ENCODE results near the gene HMOX1. TPM values are rescaled to one million over a fixed set of nuclear protein-coding genes. Genes with fewer than 3 reads are reported as not detected.

The HMOX1 gene
- total and polyA plus RNA-seq, 2 of the 13 experiments (the other 11 are each of a cell fraction or from before 2014, with no cell fraction given), result 53.6 to 67.4 TPM

DNA sequence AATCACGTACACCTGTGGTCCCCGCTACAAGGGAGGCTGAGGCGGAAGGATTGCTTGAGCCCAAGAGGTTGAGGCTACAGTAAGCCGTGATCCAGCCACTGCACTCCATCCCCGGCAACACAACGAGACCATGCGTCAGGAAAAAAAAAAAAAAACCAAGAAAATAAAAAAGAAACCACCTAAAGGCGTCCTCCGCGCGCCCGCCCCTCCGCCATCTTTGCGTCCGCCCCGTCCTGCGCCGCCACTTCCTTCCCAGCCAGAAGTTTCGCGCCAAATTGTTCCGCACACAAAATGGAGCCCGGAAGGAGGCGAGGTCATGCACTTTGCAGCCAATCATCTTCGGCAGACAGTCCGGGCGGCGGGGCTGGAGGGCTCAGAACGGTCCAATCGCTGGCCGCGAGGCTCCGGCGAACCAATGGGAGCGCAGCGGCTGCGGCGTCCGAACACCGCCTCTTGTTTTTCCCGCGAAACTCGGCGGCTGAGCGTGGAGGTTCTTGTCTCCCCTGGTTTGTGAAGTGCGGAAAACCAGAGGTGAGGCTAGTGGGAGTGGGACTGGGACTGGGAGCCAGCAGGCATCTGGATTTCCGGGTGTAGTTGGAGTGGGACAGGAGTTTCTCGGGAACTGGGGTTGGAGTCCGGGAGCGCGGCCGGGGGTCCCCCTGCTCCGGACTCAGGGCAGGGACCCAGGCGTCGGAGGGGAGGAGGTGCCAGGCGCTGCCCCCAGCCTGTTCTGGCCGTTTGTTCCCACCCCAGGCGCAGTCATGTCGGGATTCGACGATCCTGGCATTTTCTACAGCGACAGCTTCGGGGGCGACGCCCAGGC, 19.0 kb downstream of the HMOX1 start, which contains the start of gene MCM5 (continued):
- TF ChIP-seq, protein P1, sequence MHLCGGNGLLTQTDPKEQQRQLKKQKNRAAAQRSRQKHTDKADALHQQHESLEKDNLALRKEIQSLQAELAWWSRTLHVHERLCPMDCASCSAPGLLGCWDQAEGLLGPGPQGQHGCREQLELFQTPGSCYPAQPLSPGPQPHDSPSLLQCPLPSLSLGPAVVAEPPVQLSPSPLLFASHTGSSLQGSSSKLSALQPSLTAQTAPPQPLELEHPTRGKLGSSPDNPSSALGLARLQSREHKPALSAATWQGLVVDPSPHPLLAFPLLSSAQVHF (CRISPR knock-in tag; IDR thresholded peaks at IDR 0.05), result 0 out of 2 replicates have a peak, but pooled peaks have one; percentile 53
- no peak for TF ChIP-seq ZNF619 (CRISPR knock-in tag; IDR thresholded peaks at IDR 0.05)
- peak; percentile 64 for TF ChIP-seq ZNF430 (CRISPR knock-in tag; IDR thresholded peaks at IDR 0.05)
- TF ChIP-seq ZNF124 (CRISPR knock-in tag; IDR thresholded peaks at IDR 0.05), result no peak
- TF ChIP-seq, protein P2, sequence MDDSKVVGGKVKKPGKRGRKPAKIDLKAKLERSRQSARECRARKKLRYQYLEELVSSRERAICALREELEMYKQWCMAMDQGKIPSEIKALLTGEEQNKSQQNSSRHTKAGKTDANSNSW (CRISPR knock-in tag; IDR thresholded peaks at IDR 0.05; ENCODE audit: borderline replicate concordance), result no peak
- no peak; the same call in 1 of the 2 replicates for TF ChIP-seq ZNF83 (CRISPR knock-in tag; IDR thresholded peaks at IDR 0.05; ENCODE audit: borderline replicate concordance)
- TF ChIP-seq HNF4G (IDR thresholded peaks at IDR 0.05; ENCODE audit: borderline replicate concordance, low read depth, low read length), result no peak
- TF ChIP-seq HNF4G (CRISPR knock-in tag; IDR thresholded peaks at IDR 0.05; ENCODE audit: borderline replicate concordance, low read depth), result no peak
- TF ChIP-seq ZBTB7B (CRISPR knock-in tag; IDR thresholded peaks at IDR 0.05), result no peak
- no peak for TF ChIP-seq NAIF1 (CRISPR knock-in tag; IDR thresholded peaks at IDR 0.05; ENCODE audit: borderline replicate concordance)
- peak; percentile 94 for TF ChIP-seq CCDC6 (CRISPR knock-in tag; IDR thresholded peaks at IDR 0.05)
- TF ChIP-seq, protein P3, sequence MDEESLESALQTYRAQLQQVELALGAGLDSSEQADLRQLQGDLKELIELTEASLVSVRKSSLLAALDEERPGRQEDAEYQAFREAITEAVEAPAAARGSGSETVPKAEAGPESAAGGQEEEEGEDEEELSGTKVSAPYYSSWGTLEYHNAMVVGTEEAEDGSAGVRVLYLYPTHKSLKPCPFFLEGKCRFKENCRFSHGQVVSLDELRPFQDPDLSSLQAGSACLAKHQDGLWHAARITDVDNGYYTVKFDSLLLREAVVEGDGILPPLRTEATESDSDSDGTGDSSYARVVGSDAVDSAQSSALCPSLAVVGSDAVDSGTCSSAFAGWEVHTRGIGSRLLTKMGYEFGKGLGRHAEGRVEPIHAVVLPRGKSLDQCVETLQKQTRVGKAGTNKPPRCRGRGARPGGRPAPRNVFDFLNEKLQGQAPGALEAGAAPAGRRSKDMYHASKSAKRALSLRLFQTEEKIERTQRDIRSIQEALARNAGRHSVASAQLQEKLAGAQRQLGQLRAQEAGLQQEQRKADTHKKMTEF (CRISPR knock-in tag; IDR thresholded peaks at IDR 0.05), result 0 out of 2 replicates have a peak, but pooled peaks have one; percentile 31
- TF ChIP-seq, protein P4, sequence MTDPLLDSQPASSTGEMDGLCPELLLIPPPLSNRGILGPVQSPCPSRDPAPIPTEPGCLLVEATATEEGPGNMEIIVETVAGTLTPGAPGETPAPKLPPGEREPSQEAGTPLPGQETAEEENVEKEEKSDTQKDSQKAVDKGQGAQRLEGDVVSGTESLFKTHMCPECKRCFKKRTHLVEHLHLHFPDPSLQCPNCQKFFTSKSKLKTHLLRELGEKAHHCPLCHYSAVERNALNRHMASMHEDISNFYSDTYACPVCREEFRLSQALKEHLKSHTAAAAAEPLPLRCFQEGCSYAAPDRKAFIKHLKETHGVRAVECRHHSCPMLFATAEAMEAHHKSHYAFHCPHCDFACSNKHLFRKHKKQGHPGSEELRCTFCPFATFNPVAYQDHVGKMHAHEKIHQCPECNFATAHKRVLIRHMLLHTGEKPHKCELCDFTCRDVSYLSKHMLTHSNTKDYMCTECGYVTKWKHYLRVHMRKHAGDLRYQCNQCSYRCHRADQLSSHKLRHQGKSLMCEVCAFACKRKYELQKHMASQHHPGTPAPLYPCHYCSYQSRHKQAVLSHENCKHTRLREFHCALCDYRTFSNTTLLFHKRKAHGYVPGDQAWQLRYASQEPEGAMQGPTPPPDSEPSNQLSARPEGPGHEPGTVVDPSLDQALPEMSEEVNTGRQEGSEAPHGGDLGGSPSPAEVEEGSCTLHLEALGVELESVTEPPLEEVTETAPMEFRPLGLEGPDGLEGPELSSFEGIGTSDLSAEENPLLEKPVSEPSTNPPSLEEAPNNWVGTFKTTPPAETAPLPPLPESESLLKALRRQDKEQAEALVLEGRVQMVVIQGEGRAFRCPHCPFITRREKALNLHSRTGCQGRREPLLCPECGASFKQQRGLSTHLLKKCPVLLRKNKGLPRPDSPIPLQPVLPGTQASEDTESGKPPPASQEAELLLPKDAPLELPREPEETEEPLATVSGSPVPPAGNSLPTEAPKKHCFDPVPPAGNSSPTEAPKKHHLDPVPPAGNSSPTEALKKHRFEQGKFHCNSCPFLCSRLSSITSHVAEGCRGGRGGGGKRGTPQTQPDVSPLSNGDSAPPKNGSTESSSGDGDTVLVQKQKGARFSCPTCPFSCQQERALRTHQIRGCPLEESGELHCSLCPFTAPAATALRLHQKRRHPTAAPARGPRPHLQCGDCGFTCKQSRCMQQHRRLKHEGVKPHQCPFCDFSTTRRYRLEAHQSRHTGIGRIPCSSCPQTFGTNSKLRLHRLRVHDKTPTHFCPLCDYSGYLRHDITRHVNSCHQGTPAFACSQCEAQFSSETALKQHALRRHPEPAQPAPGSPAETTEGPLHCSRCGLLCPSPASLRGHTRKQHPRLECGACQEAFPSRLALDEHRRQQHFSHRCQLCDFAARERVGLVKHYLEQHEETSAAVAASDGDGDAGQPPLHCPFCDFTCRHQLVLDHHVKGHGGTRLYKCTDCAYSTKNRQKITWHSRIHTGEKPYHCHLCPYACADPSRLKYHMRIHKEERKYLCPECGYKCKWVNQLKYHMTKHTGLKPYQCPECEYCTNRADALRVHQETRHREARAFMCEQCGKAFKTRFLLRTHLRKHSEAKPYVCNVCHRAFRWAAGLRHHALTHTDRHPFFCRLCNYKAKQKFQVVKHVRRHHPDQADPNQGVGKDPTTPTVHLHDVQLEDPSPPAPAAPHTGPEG (CRISPR knock-in tag; IDR thresholded peaks at IDR 0.05), result no peak
- TF ChIP-seq ZNF343 (CRISPR knock-in tag; IDR thresholded peaks at IDR 0.05), result 0 out of 2 replicates have a peak, but pooled peaks have one; percentile 48
- TF ChIP-seq MED13 (CRISPR knock-in tag; IDR thresholded peaks at IDR 0.05), result no peak; the same call in 1 of the 2 replicates
- TF ChIP-seq KDM3A (CRISPR knock-in tag; IDR thresholded peaks at IDR 0.05; ENCODE audit: low read depth), result no peak
- peak; percentile 60 for TF ChIP-seq PHF8 (CRISPR knock-in tag; IDR thresholded peaks at IDR 0.05)
- no peak; the same call in 1 of the 2 replicates for TF ChIP-seq ZNF766 (CRISPR knock-in tag; IDR thresholded peaks at IDR 0.05; ENCODE audit: borderline replicate concordance)
- TF ChIP-seq, protein P5, sequence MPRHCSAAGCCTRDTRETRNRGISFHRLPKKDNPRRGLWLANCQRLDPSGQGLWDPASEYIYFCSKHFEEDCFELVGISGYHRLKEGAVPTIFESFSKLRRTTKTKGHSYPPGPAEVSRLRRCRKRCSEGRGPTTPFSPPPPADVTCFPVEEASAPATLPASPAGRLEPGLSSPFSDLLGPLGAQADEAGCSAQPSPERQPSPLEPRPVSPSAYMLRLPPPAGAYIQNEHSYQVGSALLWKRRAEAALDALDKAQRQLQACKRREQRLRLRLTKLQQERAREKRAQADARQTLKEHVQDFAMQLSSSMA (CRISPR knock-in tag; IDR thresholded peaks at IDR 0.05), result no peak
- 0 out of 2 replicates have a peak, but pooled peaks have one; percentile 42 for TF ChIP-seq ZNF674 (CRISPR knock-in tag; IDR thresholded peaks at IDR 0.05; ENCODE audit: low read depth)
- 0 out of 2 replicates have a peak, but pooled peaks have one; percentile 54 for TF ChIP-seq HNRNPL (IDR thresholded peaks at IDR 0.05; ENCODE audit: low read depth, low read length)
